Mononuclear cell (primary cell): ENCODE data around the gene MLEC. TPM values are rescaled to one million over a fixed set of nuclear protein-coding genes. Genes with fewer than 3 reads are reported as not detected.

Experiments
- H3K27me3 ChIP-seq: 2 replicates; pipeline ENCODE4 v1.6.0; 2011; ENCODE audit warnings: low read length, control low read depth; ENCODE audit not compliant: insufficient read depth
- H3K4me1 ChIP-seq: 2 replicates; pipeline ENCODE4 v1.5.1; 2011; ENCODE audit warnings: mild to moderate bottlenecking, low read length, control low read depth; ENCODE audit not compliant: insufficient read depth
- H3K4me3 ChIP-seq: 2 replicates; pipeline ENCODE4 v1.5.1; 2011; ENCODE audit warnings: mild to moderate bottlenecking, low read length, moderate library complexity
- H3K9me3 ChIP-seq: 2 replicates; pipeline ENCODE4 v1.5.1; 2011; ENCODE audit warnings: low read depth, mild to moderate bottlenecking, control low read depth, low read length
- total RNA-seq: library from RNA; depleted of rRNA; stranded (reverse); fragments of >200 nt; gene quantifications from one replicate; pipeline ENCODE4 v1.2.3, GENCODE V29; 2012

The MLEC gene
- total RNA-seq, 1 donor: 11.5 TPM

DNA sequence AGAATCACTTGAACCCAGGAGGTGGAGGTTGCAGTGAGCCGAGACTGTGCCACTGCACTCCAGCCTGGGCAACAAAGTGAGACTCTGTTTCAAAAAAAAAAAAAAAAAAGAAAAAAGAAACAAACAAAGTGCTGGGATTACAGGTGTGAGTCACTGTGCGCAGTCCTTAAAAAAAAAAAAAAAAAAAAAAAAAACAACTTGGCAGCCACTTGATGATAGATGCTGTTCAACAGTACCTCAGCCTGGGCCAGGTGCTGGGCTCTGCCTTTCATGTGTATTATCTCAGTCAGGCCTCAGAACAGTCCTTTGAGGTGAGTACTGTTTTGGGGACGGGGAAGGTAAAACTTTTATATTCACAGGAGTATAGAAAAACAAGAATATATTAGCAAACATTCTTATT is 48.2 kb downstream of the MLEC start:
- Histone ChIP-seq H3K9me3 (no peaks in the 10 kb centered on the region), H3K27me3 (no peaks in the 10 kb centered on the region), H3K4me3 (no peak overlapping the region), H3K4me1 (no peaks in the 10 kb centered on the region)

DNA sequence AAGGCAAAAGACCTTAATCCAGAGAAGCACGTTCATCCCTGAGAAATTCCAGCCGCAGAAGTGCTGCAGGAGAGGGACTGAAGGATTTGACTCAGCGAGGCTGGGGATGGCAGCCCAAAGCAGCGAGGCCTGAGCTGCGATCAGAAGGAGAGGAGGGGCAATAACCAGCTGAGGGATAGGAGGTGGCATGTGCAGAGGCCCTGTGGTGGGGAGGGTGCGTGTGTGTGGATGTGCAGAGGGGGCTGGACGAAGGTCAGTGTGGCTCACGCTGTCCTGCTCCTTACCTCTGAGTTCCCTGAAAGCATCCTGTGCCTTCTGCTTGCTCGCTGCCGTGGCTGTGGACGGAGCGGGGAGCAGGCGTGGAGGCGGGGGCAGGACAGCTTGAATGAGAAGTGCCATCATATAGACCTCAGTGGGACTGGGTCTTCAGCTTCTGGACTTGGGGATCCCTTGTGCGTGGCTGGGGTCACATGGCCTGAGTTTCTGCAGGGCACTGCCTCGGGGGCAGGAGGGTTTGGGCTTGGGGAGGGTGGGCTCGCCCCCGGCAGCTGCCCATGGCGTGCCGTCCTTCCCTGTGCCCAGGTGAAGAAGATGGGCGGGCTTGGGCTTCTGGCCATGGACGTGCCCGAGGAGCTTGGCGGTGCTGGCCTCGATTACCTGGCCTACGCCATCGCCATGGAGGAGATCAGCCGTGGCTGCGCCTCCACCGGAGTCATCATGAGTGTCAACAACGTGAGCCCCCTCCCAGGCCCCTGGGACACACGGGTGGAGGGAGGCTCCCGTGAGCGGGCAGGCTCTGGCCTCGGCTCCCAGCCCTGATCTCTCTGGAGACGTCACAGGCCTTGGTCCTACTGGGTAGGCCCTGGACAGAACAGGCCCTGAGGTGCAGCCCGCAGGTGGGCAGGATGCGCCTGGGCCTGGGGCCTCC is 49.7 kb downstream of the MLEC start:
- Histone ChIP-seq H3K4me3 (no peak overlapping the region), H3K4me1 (no peaks in the 10 kb centered on the region), H3K27me3 (no peaks in the 10 kb centered on the region), H3K9me3 (no peaks in the 10 kb centered on the region)

DNA sequence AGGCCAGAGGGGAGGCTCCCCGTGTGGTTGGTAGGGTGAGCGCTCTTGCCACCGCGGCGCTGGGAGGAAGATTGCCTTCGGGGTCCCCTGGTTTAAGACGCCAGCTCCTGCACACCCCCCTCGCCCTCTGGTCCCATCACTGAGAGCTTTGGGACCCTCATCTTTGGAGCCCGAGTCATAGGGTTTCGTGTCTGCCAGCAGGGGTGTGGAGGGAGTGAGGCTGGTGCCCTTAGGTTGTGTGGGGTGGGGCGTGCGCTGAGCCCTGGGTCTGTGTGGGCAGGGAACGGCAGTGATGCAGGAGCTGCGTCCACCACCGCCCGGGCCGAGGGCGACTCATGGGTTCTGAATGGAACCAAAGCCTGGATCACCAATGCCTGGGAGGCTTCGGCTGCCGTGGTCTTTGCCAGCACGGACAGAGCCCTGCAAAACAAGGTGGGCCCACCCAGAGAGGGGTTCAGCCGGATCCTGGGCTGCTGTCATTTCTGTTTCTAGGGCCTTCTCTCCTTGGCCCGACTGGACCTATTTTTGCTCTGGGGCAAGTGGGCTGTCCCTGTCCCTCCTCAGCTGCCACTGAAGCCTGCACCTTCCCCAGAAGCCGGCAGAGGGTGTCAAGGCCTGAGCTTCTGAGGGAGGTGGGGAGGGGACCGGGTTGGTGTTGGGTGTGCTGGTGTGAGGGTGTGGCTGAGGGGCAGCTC is 50.8 kb downstream of the MLEC start:
- H3K27me3 ChIP-seq: no peaks in the 10 kb centered on the region
- no peaks in the 10 kb centered on the region for H3K9me3 ChIP-seq
- no peaks in the 10 kb centered on the region for H3K4me1 ChIP-seq
- H3K4me3 ChIP-seq: no peak overlapping the region

DNA sequence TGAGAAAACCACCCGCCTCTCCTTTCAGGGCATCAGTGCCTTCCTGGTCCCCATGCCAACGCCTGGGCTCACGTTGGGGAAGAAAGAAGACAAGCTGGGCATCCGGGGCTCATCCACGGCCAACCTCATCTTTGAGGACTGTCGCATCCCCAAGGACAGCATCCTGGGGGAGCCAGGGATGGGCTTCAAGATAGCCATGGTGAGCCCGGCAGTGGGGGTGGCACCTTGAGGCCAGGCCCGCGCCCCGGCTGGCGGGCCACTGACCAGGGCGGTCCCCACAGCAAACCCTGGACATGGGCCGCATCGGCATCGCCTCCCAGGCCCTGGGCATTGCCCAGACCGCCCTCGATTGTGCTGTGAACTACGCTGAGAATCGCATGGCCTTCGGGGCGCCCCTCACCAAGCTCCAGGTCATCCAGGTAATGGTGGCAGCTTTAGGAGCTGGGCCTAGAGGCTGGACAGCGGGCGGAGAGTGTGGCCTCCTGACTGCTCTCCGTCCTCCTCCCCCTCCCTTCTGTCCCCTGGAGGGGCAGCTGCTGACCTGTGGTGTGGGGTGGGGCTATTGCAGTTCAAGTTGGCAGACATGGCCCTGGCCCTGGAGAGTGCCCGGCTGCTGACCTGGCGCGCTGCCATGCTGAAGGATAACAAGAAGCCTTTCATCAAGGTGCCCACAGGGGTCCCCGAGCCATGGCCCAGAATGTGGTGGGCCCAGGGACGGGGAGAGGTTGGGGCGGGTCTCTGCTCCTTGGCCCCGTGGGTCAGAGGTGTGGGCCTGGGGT is 51.5 kb downstream of the MLEC start:
- H3K9me3 ChIP-seq: no peaks in the 10 kb centered on the region
- H3K4me1 ChIP-seq: no peaks in the 10 kb centered on the region
- H3K27me3 ChIP-seq: no peaks in the 10 kb centered on the region
- no peak overlapping the region for H3K4me3 ChIP-seq

DNA sequence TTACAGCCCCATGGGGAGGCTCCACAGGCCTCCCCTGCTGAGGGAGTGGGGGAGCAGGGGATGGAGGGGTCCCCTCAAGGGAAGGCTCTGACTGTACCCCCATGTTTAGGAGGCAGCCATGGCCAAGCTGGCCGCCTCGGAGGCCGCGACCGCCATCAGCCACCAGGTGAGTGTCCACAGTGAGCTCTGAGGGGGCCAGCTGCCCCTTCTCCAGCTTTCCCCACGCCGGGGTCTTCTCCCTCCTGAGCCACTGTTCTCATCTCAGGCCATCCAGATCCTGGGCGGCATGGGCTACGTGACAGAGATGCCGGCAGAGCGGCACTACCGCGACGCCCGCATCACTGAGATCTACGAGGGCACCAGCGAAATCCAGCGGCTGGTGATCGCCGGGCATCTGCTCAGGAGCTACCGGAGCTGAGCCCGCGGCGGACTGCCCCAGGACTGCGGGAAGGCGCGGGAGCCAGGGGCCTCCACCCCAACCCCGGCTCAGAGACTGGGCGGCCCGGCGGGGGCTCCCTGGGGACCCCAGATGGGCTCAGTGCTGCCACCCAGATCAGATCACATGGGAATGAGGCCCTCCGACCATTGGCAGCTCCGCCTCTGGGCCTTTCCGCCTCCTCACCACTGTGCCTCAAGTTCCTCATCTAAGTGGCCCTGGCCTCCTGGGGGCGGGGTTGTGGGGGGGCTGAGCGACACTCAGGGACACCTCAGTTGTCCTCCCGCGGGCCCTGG is 52.2 kb downstream of the MLEC start:
- Histone ChIP-seq H3K27me3 (no peaks in the 10 kb centered on the region), H3K9me3 (no peaks in the 10 kb centered on the region), H3K4me3 (no peak overlapping the region), H3K4me1 (no peaks in the 10 kb centered on the region)

DNA sequence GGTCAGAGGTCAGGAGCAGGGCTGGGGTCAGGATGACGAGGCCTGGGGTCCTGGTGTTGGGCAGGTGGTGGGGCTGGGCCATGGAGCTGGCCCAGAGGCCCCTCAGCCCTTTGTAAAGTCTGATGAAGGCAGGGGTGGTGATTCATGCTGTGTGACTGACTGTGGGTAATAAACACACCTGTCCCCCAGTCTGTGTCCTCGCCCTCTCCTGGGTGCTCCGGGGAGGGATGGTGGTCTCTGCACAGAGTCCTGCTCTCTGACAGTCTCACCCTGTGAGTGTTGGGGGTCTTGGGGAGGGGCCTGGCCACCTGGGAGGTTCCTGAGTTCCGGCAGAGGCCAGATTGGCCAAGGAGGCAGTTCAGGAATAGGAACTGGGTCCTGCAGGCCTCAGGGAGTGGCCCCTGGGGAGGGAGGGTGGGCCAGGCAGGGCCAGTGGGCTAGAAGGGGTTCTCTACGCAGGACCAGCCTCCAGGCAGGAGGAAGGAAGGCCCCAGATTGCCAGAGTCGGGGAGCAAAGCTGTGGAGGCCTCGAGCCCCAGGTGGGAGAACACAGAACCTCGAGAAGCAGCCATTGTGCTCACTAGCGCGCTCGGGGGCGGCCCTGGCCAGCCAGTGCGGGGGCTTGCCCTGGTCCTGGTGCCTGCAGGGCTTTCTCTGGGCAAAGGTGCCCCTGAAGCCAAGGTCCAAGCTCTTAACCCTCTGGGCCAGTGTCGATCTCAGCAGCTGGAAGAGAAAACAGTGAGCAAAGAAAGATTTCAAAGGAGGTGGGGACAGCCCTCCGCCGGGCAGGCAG is 53.1 kb downstream of the MLEC start:
- Histone ChIP-seq H3K4me1 (no peaks in the 10 kb centered on the region), H3K4me3 (no peak overlapping the region), H3K27me3 (no peaks in the 10 kb centered on the region), H3K9me3 (no peaks in the 10 kb centered on the region)

DNA sequence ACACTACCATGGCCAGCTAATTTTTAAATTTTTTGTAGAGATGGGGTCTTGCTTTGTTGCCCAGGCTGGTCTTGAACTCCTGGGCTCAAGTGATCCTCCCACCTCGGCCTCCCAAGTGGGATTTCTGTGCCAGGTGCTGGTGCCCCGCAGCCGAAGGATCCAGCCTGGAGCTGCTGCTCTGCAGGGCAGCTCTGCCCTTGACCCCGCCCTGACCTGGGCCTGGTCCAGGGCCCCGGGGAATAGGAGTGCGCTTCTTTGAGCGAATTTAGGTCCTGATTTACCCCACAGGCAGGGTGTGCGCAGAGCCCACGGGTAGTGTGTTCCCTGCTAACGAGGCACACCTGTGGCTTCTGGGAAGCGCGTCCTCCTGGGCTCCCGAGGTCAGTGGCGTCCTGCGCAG is 53.9 kb downstream of the MLEC start:
- Histone ChIP-seq H3K9me3 (no peaks in the 10 kb centered on the region), H3K27me3 (no peaks in the 10 kb centered on the region), H3K4me1 (no peaks in the 10 kb centered on the region), H3K4me3 (no peak overlapping the region)

DNA sequence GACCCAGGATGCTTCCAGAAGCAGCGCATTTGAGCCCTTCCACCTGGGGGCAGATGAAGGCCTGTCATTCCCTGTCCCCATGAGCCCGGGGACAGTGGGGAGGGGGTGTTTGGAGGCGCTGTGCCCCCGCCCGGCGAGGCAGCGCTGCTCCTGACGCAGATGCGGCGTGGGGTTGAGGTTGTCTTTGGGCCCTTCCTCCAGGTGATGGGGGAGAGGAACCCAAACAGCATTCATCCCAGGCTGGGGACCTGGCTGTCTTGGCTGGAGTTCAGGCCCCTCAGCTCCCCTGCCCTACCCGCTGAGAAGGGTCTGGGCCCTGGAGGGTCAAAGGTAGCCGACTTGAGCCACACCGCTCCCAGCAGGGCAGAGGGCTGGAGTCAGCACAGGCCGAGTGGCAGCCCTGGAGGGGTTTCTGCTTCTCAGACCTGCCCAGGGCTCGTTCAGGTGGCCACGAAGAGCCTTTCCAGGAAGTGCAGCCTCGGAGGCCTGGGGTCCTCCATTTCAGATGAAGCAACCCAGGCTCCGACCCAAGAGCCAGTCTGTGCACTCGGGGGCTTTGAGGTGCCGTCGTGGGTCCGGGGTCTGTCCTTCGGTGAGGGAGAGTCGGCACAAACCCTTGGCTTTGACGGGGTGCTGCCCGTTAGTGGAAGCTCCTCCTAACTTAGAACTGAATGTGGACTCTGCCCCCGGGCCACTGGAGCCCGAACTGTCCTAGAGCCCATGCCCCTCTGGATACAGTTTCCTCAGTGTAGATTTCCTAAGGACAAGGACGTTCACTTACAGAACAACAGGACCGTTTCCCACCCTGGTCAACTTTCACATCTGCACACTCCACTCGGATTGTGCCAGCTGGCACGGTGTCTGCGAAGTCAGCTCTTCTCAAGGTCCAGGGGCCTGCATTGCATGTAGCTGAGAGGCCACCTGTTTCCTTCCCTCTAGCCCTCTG is 54.8 kb downstream of the MLEC start:
- no peaks in the 10 kb centered on the region for H3K4me1 ChIP-seq
- no peak overlapping the region for H3K4me3 ChIP-seq
- no peaks in the 10 kb centered on the region for H3K9me3 ChIP-seq
- H3K27me3 ChIP-seq: no peaks in the 10 kb centered on the region

DNA sequence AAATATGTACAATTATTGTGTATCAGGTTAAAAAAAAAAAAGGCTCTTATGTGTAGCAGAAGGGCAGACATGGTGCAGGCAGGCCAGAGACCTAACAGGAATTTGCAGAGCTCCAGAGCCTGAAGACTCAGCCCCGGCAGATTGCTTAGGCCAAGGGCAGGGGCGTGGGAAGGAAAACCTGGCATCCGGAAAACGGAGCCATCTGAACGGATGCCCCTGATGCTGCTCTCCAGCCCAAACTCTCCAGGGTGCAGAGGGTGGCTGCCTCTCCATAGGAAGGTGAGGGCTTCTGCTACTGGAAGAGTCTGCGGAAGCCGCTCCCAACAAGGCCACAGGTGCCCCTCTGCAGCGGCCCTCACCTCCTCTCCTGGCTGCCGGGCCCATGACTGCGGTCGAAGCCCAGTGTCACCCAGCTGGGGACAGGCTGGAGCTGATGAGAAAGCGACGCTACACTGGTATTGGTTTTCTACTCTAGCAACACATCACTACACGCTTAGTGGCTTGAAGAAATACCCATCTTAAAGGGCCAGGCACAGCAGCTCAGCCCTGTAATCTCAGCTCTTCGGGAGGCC is 58.1 kb downstream of the MLEC start:
- Histone ChIP-seq H3K9me3 (no peaks in the 10 kb centered on the region), H3K4me1 (no peaks in the 10 kb centered on the region), H3K4me3 (no peak overlapping the region), H3K27me3 (no peaks in the 10 kb centered on the region)

DNA sequence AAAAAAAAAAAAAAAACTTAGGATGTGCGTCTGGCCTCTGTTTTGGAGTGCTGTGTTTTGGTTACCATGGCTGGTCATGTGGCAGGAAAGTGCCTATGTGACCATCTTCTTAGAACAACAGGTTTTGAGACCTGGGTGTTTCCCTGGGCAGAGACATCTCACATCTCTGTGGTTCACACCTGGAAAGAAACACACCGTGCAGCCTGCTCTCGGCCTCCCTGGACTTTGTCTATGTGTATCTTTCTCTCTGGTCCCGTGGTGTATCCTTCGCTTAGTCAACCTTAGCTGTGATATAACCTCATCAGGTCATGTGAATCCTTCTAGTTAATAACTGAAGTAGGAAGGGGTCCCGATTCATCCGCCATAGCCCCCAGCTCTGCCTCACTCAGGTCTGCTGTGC is 61.3 kb downstream of the MLEC start:
- Histone ChIP-seq H3K4me1 (no peaks in the 10 kb centered on the region), H3K9me3 (no peaks in the 10 kb centered on the region), H3K27me3 (no peaks in the 10 kb centered on the region), H3K4me3 (no peak overlapping the region)

DNA sequence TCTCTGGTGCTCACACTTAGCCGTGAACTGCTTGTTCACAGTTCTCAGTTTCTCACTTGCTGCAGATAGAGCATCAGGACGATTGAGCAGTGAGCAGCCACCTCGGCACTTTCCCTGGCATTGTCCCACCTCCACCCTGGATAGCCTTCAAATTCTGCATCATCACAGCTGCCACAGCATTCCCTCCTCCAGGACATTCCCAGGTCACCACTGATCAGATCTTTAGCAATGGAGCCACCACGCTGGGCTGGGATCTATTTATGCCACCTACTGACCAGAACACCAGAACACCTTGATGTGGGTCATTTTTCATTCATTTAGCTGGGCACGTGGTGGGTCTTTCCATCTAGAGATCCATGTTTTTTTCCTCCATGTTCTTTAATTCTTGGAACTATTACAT is 62.3 kb downstream of the MLEC start:
- no peak overlapping the region for H3K4me3 ChIP-seq
- no peaks in the 10 kb centered on the region for H3K4me1 ChIP-seq
- H3K27me3 ChIP-seq: no peaks in the 10 kb centered on the region
- no peaks in the 10 kb centered on the region for H3K9me3 ChIP-seq

DNA sequence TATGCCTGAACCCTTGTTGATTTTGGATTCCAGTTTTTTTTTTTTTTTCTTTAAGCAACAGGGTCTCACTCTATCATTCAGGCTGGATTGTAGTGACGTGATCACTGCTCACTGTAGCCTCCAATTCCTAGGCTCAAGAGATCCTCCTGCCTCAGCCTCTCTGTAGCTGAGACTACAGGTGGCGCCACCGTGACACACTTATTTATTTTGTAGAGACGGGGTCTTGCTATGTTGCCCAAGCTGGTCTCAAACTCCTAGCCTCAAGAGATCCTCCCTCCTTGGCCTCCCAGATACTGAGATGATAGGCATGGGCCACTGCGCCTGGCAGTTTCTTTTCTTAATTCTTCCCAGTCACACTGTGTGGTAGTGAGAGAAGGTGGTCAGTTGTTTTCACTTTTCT is 63.9 kb downstream of the MLEC start:
- Histone ChIP-seq H3K4me3 (no peak overlapping the region), H3K4me1 (no peaks in the 10 kb centered on the region), H3K27me3 (no peaks in the 10 kb centered on the region), H3K9me3 (peaks cover 11% of the 10 kb centered on the region)

DNA sequence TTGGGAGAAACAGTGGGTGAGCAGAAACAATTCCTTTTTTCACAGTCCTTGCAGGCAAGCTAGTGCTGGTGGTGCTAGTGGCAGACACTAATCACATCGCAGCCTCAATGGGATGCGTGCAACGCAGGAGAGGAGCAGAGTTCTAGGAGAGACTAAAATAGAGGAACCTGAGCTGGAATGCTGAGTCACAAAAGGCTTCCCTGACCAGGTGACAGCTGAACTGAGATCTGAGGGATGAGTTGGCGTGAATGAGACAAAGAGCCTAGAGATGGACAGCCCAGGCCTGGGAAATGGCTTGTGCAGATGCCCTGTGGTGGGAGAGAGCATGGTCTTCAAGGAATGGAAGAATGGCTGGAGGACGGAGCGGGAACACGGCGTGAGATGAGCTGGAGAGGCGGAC is 64.4 kb downstream of the MLEC start:
- Histone ChIP-seq H3K4me3 (no peak overlapping the region), H3K9me3 (peaks cover 11% of the 10 kb centered on the region), H3K4me1 (no peaks in the 10 kb centered on the region), H3K27me3 (no peaks in the 10 kb centered on the region)
